Activated naive CD4-positive, alpha-beta T cell treated with anti-CD3 and anti-CD28 coated beads for 36 hours (primary cell): ENCODE measurements around the gene TESMIN. TPM values are rescaled to one million over a fixed set of nuclear protein-coding genes. Genes with fewer than 3 reads are reported as not detected.

Experiments
- CTCF ChIA-PET: fragments of 350-600 bp; sonication (Branson Sonifier 250); formaldehyde crosslinking; loops from one replicate; lab custom pipeline; 2021; ENCODE audit warnings: antibody characterized with exemption; lab: Charles Lee
- DNase-seq: peaks from one replicate; pipeline ENCODE4 v3.0.0-alpha.2; 2020
- H3K27ac Mint-ChIP-seq: one replicate; pipeline ENCODE4 v1.8.0; 2021; ENCODE audit warnings: mild to moderate bottlenecking, mixed read lengths
- H3K27me3 Mint-ChIP-seq: one replicate; pipeline ENCODE4 v1.8.0; 2021; ENCODE audit warnings: low read depth, mixed read lengths
- H3K36me3 Mint-ChIP-seq: one replicate; pipeline ENCODE4 v1.8.0; 2021; ENCODE audit warnings: low read depth, mixed read lengths
- H3K4me1 Mint-ChIP-seq: one replicate; pipeline ENCODE4 v1.8.0; 2021; ENCODE audit warnings: low read depth, mixed read lengths
- H3K4me3 Mint-ChIP-seq: one replicate; pipeline ENCODE4 v1.8.0; 2021; ENCODE audit warnings: mild to moderate bottlenecking, moderate library complexity, mixed read lengths
- H3K9me3 Mint-ChIP-seq: one replicate; pipeline ENCODE4 v1.8.0; 2021; ENCODE audit warnings: mixed read lengths
- intact Hi-C: fragments of 100-400 bp; cut with micrococcal nuclease; formaldehyde crosslinking; loops from one replicate; pipeline ENCODE4 v1.15.1; 2023
- total RNA-seq, 2 experiments: library from RNA; stranded (reverse); gene quantifications; one replicate each; pipeline ENCODE4 v1.2.3, GENCODE V29; 2021

TESMIN gene
- total RNA-seq, 2 experiments from 2014 or later: 6.2 to 7.3 TPM

DNA sequence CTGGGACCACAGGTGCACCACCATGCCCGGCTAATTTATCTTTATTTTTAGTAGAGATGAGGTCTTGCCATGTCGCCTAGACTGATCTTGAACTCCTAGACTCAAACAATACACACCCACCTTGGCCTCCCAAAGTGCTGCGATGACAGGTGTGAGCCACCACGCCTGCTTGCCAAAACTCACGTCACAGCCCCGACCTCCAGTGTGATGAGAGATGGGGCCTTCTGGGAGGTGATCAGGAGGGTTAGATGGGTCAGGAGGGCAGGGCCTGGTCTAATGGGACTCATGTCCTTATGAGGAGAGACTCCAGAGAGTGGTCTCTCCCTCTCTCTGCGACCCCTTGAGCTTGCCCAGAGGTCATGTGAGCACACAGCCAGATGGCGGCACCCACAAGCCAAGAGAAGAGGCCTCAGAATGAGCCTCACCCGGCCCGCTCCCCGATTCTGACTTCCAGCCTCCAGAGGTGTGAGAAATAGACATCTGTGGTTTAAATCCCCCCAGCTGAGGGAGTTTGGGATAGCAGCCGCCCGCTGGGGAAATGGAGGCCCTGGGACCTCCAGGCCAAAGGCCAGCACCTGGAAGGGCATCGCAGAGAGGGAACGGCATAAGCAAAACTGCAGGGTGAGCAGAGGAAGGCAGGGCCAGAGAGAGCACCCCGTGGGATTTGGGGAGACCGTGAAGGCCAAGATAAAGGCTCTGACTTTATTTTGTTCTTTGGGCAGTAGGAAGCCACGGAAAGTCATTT lies 91.1 kb downstream of the TESMIN start:
- no peaks in the 10 kb centered on the region for H3K36me3 Mint-ChIP-seq
- H3K4me3 Mint-ChIP-seq: no peak overlapping the region
- H3K9me3 Mint-ChIP-seq: no peaks in the 10 kb centered on the region
- intact Hi-C loops: no loop called here
- H3K4me1 Mint-ChIP-seq: no peaks in the 10 kb centered on the region
- H3K27me3 Mint-ChIP-seq: no peaks in the 10 kb centered on the region
- no peak for DNase-seq
- H3K27ac Mint-ChIP-seq: no peak overlapping the region
- CTCF ChIA-PET: interaction anchor here (0.6 kb wide), 1 partner anchor 905 kb away, joined by 4 read pairs; no protein-coding TSS in a partner anchor

DNA sequence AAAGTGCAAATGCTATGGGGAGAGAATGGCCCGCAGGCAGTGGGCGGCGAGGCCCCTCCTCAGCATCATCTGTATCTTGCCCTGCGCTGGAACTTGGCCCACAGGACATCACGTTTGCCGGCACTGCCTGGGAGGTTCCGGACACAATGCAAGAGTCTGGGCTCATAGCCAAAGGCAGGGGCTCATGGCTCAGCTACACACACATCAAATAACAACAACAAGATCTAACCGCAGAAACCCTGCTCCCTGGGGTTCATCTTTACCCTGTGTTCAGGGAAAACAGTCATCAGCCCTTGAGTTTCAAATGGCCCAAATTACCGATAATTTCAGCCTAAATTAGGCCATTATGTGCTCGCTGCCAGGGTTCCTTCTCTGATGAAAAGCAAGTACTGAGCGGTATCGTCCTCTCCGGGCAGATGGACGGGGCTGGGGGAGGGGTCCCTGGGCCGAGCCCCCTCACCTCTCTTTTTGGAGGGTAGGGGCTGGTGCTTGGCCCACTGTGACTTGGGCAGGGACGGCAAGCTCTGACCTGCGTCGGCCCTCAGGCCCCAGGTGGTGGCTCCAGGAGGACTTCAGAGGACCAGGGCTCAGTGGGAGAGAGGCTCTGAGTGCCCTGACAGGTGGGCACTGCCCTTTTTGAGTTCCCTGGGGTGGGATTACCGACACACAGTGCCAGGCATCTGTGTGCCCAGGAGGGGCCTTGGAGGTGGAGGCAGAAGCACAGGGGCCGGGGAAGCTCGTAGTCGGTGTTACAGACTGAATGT lies 92.0 kb downstream of the TESMIN start:
- Mint-ChIP-seq H3K4me3 (no peak overlapping the region), H3K27me3 (no peaks in the 10 kb centered on the region), H3K4me1 (no peaks in the 10 kb centered on the region), H3K36me3 (no peaks in the 10 kb centered on the region), H3K9me3 (no peaks in the 10 kb centered on the region), H3K27ac (no peak overlapping the region)
- intact Hi-C loops: no loop called here
- no peak for DNase-seq
- CTCF ChIA-PET: no interaction called here

DNA sequence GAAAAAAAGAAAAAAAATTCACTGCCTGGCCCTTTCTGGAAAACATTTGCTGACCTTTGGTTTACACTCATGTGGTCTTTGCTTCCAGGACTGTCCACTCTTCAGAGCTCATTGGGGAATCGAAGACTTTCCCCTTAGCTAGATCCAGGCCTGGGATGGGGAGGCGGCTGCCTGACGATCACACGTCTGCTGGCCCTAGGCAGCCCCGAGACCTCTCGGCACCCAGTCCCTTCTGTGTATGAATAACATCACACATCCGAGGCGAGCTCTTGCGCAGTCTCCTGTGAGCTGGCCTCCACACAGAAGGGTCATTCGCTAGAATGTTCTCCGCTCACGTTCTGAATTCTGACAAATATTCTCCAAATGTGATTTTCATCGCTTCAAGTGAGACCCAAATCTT lies 92.7 kb downstream of the TESMIN start:
- DNase-seq: no peak
- Mint-ChIP-seq H3K27me3 (no peaks in the 10 kb centered on the region), H3K36me3 (no peaks in the 10 kb centered on the region), H3K4me1 (no peaks in the 10 kb centered on the region), H3K4me3 (no peak overlapping the region), H3K27ac (no peak overlapping the region), H3K9me3 (no peaks in the 10 kb centered on the region)
- CTCF ChIA-PET: no interaction called here
- intact Hi-C loops: no loop called here

DNA sequence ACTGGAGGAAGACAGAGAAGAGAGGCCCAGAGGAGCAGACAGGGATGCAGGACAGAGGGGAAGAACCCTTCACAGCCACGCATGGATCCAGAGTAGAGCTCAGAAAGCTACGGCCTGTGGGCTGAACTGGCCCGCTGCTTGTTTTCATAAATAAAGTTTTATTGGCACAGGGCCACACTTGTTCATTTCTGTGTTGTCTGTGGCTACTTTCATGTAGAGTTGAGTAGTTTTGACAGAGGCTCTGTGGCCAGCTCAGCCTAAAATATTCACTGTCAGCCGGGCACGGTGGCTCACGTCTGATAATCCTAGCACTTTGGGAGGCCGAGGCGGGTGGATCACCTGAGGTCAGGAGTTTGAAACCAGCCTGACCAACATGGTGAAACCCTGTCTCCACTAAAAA lies 93.2 kb downstream of the TESMIN start:
- DNase-seq: no peak
- no peak overlapping the region for H3K4me3 Mint-ChIP-seq
- no peaks in the 10 kb centered on the region for H3K9me3 Mint-ChIP-seq
- CTCF ChIA-PET: no interaction called here
- no peaks in the 10 kb centered on the region for H3K4me1 Mint-ChIP-seq
- no peaks in the 10 kb centered on the region for H3K36me3 Mint-ChIP-seq
- no peak overlapping the region for H3K27ac Mint-ChIP-seq
- no peaks in the 10 kb centered on the region for H3K27me3 Mint-ChIP-seq
- intact Hi-C loops: no loop called here

Other genes with a start within 250 kb of the TESMIN start
- 1 to 10 TPM; 3.6 to 3.9 TPM for gene GAL, start 67.0 kb downstream of the TESMIN start, total RNA-seq
- 10 to 100 TPM; 15.3 to 16.1 TPM for gene CPT1A, start 90.4 kb upstream of the TESMIN start, total RNA-seq
- 10 to 100 TPM; 90.8 to 92.1 TPM for gene MRPL21, start 152.3 kb upstream of the TESMIN start, total RNA-seq
- gene IGHMBP2, start 152.4 kb upstream of the TESMIN start, total RNA-seq: 10 to 100 TPM; 29.4 to 31.1 TPM
- gene MRGPRD, start 229.5 kb upstream of the TESMIN start, total RNA-seq: not detected